ENCODE measurements around the gene SPTAN1. TPM values are rescaled to one million over a fixed set of nuclear protein-coding genes. Genes with fewer than 3 reads are reported as not detected.

The SPTAN1 gene
- total RNA-seq, 1 experiment from 2014 or later = 229 TPM

DNA sequence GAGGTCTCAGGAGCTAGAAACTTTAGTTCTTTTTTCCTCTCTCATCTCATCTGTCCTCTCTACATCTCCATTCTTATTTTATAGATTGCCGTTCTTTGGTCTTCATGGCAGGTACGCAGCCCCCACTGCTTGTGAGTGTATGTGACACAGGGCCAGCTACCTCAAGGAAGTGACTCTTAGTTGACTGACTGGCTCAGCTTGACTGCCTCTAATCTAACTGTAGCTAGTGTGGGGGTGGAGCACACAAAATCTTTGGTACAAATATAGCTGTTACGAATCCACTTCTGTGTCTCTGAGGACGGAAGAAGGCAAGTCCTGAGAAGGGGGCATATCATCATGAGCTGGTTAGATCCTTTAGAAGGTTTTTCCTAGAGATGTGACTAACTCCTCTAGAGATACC, 19.8 kb upstream of the SPTAN1 start:
- in situ Hi-C loops (cut with HindIII; ENCODE audit: low pct_unique_long_range_greater_than_20kb, low sequenced_read_pairs) = no loop called here
- ChIA-PET POLR2A (no interaction called here), CTCF (no interaction called here)
- DNase-seq (ENCODE audit: low read depth, low spot score) (no peak), ATAC-seq (no peak)
- peaks cover 3% of the 10 kb centered on the region; the same call in 1 of the 2 replicates for H3K36me3 ChIP-seq (ENCODE audit: control insufficient read depth, insufficient read depth, low read length)
- intact Hi-C loops (cut with micrococcal nuclease; ENCODE audit: unreplicated experiment) = no loop called here
- no peak overlapping the region for H3K4me3 ChIP-seq (ENCODE audit: low read depth in 2 of 2, low read length in 2 of 2)
- TF ChIP-seq SIN3A (IDR thresholded peaks at IDR 0.05; ENCODE audit: borderline replicate concordance, insufficient read depth, low read depth, low read length) = no peak
- TF ChIP-seq, protein P1, sequence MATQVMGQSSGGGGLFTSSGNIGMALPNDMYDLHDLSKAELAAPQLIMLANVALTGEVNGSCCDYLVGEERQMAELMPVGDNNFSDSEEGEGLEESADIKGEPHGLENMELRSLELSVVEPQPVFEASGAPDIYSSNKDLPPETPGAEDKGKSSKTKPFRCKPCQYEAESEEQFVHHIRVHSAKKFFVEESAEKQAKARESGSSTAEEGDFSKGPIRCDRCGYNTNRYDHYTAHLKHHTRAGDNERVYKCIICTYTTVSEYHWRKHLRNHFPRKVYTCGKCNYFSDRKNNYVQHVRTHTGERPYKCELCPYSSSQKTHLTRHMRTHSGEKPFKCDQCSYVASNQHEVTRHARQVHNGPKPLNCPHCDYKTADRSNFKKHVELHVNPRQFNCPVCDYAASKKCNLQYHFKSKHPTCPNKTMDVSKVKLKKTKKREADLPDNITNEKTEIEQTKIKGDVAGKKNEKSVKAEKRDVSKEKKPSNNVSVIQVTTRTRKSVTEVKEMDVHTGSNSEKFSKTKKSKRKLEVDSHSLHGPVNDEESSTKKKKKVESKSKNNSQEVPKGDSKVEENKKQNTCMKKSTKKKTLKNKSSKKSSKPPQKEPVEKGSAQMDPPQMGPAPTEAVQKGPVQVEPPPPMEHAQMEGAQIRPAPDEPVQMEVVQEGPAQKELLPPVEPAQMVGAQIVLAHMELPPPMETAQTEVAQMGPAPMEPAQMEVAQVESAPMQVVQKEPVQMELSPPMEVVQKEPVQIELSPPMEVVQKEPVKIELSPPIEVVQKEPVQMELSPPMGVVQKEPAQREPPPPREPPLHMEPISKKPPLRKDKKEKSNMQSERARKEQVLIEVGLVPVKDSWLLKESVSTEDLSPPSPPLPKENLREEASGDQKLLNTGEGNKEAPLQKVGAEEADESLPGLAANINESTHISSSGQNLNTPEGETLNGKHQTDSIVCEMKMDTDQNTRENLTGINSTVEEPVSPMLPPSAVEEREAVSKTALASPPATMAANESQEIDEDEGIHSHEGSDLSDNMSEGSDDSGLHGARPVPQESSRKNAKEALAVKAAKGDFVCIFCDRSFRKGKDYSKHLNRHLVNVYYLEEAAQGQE (IDR thresholded peaks at IDR 0.05; ENCODE audit: insufficient read depth in 1 of 2, low read depth in 2 of 2, low read length in 1 of 2) = no peak
- TF ChIP-seq, protein P2, sequence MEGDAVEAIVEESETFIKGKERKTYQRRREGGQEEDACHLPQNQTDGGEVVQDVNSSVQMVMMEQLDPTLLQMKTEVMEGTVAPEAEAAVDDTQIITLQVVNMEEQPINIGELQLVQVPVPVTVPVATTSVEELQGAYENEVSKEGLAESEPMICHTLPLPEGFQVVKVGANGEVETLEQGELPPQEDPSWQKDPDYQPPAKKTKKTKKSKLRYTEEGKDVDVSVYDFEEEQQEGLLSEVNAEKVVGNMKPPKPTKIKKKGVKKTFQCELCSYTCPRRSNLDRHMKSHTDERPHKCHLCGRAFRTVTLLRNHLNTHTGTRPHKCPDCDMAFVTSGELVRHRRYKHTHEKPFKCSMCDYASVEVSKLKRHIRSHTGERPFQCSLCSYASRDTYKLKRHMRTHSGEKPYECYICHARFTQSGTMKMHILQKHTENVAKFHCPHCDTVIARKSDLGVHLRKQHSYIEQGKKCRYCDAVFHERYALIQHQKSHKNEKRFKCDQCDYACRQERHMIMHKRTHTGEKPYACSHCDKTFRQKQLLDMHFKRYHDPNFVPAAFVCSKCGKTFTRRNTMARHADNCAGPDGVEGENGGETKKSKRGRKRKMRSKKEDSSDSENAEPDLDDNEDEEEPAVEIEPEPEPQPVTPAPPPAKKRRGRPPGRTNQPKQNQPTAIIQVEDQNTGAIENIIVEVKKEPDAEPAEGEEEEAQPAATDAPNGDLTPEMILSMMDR (IDR thresholded peaks at IDR 0.05) = no peak
- TF ChIP-seq POLR2AphosphoS5 (IDR thresholded peaks at IDR 0.05; ENCODE audit: low read depth, low read length) = no peak
- H3K27ac ChIP-seq (ENCODE audit: low read length) = no peak overlapping the region
- no peaks in the 10 kb centered on the region for H3K27me3 ChIP-seq (ENCODE audit: control insufficient read depth, insufficient read depth, low read length)
- no peaks in the 10 kb centered on the region for H3K4me1 ChIP-seq (ENCODE audit: control insufficient read depth, insufficient read depth, low read length)
- H3K9me3 ChIP-seq (ENCODE audit: control insufficient read depth, insufficient read depth, low read depth, low read length) = no peaks in the 10 kb centered on the region
- no TSS peak for BruUV-seq (replicated peaks)

DNA sequence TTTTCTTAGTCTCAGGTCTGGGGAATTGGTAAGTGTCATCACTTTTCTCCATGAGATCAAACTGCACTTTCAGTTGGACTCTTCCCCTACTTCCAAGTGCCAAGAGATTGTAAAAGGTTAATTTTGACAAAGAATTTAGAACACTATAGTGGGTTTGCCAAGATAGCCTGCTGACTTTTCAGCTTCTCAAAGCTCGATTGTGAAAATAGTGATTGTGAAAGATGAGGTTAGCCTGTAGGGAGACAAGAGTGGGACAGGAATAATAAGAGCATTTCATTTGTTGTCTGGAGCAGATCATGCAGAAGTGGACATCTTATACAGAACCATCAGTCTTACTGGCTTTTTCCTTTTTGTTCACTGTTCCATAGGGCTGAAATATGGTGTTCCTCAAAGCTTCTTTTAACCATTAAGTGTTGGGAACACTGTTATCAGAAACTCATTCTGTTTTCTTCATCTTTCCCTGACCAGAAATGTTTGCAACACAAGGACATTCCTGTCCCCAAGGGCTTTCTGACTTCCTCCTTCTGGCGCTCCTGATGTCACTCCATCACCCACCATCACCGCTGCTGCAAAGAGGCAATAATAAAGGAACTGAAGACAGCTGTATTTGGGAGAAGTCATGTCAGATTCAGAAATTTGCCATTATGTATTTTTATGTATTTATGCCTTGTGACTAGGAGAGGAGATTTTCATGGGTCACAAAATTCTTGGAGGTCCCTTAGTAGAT, 11.6 kb upstream of the SPTAN1 start:
- no peaks in the 10 kb centered on the region for H3K27me3 ChIP-seq (ENCODE audit: control insufficient read depth, insufficient read depth, low read length)
- TF ChIP-seq, protein P1 (IDR thresholded peaks at IDR 0.05; ENCODE audit: insufficient read depth in 1 of 2, low read depth in 2 of 2, low read length in 1 of 2) = no peak
- no peak for TF ChIP-seq SIN3A (IDR thresholded peaks at IDR 0.05; ENCODE audit: borderline replicate concordance, insufficient read depth, low read depth, low read length)
- TF ChIP-seq TCF7L2 (IDR thresholded peaks at IDR 0.05; ENCODE audit: low read depth, low read length) = no peak
- TF ChIP-seq, protein P2 (IDR thresholded peaks at IDR 0.05) = no peak
- TF ChIP-seq POLR2AphosphoS5 (IDR thresholded peaks at IDR 0.05; ENCODE audit: low read depth, low read length) = no peak
- BruUV-seq (replicated peaks) = no TSS peak
- intact Hi-C loops (cut with micrococcal nuclease; ENCODE audit: unreplicated experiment) = no loop called here
- no peaks in the 10 kb centered on the region for H3K4me1 ChIP-seq (ENCODE audit: control insufficient read depth, insufficient read depth, low read length)
- ChIA-PET CTCF (no interaction called here), POLR2A (interaction anchor here (1.1 kb wide), 1 partner anchor 11 kb away, joined by 4 read pairs; no protein-coding TSS in a partner anchor)
- H3K36me3 ChIP-seq (ENCODE audit: control insufficient read depth, insufficient read depth, low read length) = peaks cover 7% of the 10 kb centered on the region; the same call in 1 of the 2 replicates
- H3K4me3 ChIP-seq (ENCODE audit: low read depth in 2 of 2, low read length in 2 of 2) = no peak overlapping the region
- no peak overlapping the region for H3K27ac ChIP-seq (ENCODE audit: low read length)
- H3K9me3 ChIP-seq (ENCODE audit: control insufficient read depth, insufficient read depth, low read depth, low read length) = no peaks in the 10 kb centered on the region
- DNase-seq (ENCODE audit: low read depth, low spot score) = no peak
- in situ Hi-C loops (cut with HindIII; ENCODE audit: low pct_unique_long_range_greater_than_20kb, low sequenced_read_pairs) = no loop called here
- ATAC-seq = no peak
